ENCODE results near the gene CSNK1E.

Gene CSNK1E

DNA sequence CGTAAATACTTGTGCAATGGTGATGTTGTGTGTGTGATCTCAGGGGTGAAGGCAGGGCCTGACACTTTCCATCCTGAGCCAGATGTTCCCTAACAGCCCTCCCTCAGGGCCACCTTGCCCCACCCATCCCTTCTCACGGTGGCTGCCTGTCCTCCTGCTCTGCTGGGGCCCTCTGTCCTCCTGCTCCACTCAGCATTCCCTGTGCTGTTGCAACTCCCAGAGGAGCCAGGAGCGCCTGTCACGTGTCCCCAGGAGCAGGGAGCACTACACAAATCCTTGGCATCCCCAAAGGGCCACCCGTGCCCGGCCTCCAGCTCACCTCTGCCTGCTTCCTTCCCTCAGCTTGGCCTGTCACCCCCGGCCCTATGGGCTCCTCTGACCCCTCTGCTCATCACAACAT lies 10.2 kb upstream of the CSNK1E start:
- DNase-seq, result no peak

DNA sequence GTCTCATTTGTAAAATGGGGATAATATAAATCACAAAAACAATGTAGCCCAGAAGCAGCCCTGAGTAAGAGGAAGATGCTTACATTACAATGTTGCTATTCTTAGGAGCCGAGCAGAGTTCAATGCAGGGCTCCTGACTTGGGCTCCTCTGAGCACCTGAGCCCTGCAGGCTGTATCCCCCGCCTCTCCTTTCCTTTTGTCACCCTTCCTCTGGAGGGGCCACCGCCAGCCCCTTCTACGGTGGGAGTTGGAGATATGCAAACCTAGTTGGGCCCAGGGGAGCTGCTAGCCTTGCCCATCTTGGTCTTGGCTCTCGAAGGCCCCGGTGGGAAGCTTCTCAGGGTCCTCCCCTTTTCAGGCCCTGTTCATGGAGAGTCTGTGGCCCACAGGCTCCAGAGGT lies 8.4 kb upstream of the CSNK1E start:
- no peak for DNase-seq

DNA sequence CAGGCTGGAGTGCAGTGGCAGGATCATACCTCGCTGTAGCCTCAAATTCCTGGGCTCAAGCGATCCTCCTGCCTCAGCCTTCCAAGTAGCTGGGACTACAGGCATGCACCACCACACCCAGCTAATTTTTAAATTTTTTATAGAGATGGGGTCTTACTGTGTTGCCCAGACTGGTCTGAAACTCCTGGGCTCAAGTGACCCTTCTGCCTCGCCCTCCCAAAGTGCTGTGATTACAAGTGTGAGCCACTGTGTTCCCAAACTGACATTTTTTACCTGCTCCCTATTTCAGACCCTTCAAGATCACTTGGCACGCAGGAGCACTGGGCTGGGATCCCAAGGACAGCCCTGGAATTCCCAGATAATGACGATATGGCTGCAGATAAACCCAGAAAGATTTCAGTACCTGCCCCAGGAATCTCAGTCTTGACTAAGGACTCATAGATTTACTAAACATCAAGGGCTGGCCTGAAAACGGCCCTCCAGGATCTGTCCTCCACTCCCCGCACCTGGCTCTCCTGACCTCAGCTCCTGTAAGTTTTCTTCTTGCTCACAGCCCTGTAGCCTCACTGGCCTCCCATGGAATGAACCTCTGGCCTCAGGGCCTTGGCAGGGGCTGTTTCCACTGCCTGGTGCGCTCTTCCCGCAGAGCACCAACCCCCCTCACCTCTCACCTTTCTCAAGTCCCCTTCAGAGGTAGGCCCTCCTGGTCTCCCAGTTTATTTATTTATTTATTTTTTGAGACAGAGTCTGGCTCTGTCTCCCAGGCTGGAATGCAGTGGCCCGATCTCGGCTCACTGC lies 3.6 kb upstream of the CSNK1E start:
- DNase-seq, result no peak

DNA sequence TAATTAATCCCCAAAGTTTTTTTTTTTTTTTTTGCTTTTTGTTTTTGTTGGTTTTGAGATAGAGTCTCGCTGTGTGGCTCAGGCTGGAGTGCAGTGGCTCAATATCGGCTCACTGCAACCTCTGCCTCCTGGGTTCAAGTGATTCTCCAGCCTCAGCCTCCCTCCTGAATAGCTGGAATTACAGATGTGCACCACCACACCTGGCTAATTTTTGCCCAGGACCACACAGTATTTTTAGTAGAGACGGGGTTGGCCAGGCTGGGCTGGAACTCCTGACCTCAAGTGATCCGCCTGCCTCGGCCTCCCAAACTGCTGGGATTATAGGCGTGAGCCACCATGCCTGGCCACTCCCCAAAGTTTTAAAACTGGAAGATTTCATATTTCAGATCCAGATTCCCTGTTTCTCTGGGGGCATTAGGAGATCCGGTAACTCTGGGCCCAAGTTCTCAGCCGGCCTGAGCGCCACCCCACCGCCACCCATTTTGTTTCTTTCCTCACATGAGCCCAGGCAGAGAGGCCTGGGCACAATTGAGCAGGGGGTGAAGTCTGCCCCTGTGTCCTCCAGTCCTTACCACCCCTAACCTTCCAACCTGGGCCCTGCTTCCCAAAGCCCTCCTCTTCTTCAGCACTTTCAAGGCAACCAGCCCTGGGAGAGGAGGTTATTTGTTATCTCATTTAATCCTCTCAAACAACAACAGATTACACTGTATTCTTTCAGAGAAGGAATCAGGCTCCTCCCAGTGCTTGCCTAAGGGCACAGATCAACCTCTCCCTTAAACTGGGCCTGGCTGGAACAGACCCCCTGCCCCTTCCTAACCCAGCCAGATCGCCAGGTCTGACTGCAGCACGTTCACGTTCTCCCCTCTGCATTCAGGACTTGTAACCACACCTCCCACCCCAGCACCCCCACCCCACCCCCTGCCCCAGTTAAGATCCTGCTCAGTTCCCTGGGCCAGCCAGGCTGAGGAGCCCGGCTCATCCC lies 1.9 kb upstream of the CSNK1E start:
- no peak for DNase-seq

GRCh38 chr22:38317995-38318715 lies 922 bp upstream of the CSNK1E start:
- no peak for DNase-seq

- DNase-seq, result peak; percentile 28
Observed at GRCh38 chr22:38316364-38317121, 690 bp downstream of the CSNK1E start.

- DNase-seq, result no peak
Observed at GRCh38 chr22:38315823-38316363, 1.3 kb downstream of the CSNK1E start.

- DNase-seq, result no peak
Observed at GRCh38 chr22:38314933-38315822, 2.1 kb downstream of the CSNK1E start.

- DNase-seq, result no peak
Observed at GRCh38 chr22:38314051-38314932, 2.9 kb downstream of the CSNK1E start.

GRCh38 chr22:38313384-38313955 lies 3.8 kb downstream of the CSNK1E start:
- DNase-seq, result no peak

GRCh38 chr22:38312261-38312800 lies 4.9 kb downstream of the CSNK1E start:
- no peak for DNase-seq

GRCh38 chr22:38311323-38311620 lies 6.0 kb downstream of the CSNK1E start:
- no peak for DNase-seq

- DNase-seq, result no peak
Observed at GRCh38 chr22:38310518-38311322, 6.5 kb downstream of the CSNK1E start.

GRCh38 chr22:38309614-38310517 lies 7.4 kb downstream of the CSNK1E start:
- no peak for DNase-seq

DNA sequence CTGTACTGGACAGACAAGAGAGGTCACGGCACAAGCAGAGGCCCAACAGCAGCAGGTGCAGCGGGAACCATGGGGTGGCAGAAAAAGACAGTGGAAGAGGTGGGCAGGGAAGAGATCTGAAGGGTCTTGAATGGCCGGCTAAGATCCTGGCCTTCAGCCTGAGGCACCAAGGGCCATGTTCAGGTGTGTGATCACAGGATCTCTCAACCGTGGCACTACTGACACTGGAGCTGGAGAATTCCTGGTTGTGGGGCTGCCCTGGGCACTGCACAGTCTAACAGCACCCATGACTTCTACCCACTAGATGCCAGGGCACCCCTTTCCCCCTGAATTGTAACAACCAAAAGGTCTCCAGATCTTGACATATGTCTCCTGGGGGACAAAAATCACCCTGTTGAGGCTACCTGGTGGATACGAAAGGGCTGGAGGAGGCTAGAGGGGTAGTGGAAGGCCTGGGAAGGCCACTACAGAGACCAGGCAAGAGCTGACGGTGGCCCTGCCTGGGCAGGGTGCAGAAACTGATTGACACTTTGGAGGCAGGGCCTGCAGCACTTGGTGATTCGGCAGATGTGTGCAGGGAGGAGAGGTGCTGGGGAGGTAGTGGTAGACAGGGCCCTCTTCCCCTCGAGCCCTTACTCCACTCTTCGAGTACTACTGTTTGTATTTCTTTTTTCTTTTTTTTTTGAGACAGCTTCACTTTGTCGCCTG lies 8.3 kb downstream of the CSNK1E start:
- DNase-seq, result no peak

All from NCI-H345 (cell line).